Motor neuron (in vitro differentiated cells): ENCODE measurements around the gene RNF150. TPM values are rescaled to one million over a fixed set of nuclear protein-coding genes. Genes with fewer than 3 reads are reported as not detected.
"Not testable (repeated sequence)": the region's sequence is repeated elsewhere in the genome, so short reads cannot be mapped to it uniquely, and the experiment has no call there.

Experiments
- ATAC-seq, 8 experiments: fragments of 200-7000 bp; cut with Tn5 transposase; replicated peaks in 6 of 8; 2 replicates each; pipeline ENCODE4 v1.8.0; 2021; ENCODE audit warnings: mild to moderate bottlenecking in 8 of 8, moderate library complexity in 8 of 8
- H3K27ac ChIP-seq, 2 donors: fragments of 250-450 bp; sonication (Bioruptor Pico); 2 replicates each; pipeline ENCODE4 v1.9.0; 2021; ENCODE audit warnings: antibody characterized with exemption in 2 of 2, mild to moderate bottlenecking in 2 of 2, moderate library complexity in 1 of 2
- H3K4me1 ChIP-seq, 2 donors: fragments of 250-450 bp; sonication (Bioruptor Pico); replicated peaks in 1 of 2; 2 replicates each; pipeline ENCODE4 v1.6.1; 2021; ENCODE audit warnings: antibody characterized with exemption in 2 of 2, mild to moderate bottlenecking in 2 of 2, moderate library complexity in 1 of 2
- H3K4me3 ChIP-seq, 5 donors: fragments of 250-450 bp; sonication (Bioruptor Pico); 2 replicates each; pipeline ENCODE4 v1.9.0; 2021; ENCODE audit warnings: antibody characterized with exemption in 5 of 5, mild to moderate bottlenecking in 5 of 5, moderate library complexity in 4 of 5
- WGBS, 10 experiments: fragments of 450-650 bp; shearing (Covaris generic); methylation state at CpG; one replicate each; pipeline ENCODE4 v1.0.0; 2022; 5-methylcytosine and 5-hydroxymethylcytosine counted together
- in situ Hi-C, 9 experiments: fragments of 400-800 bp; cut with MboI; loops; one replicate each; pipeline ENCODE4 v1.15.0; 2021; ENCODE audit warnings: low sequenced_read_pairs in 9 of 9, low pct_unique_long_range_greater_than_20kb in 2 of 9; ENCODE audit not compliant: unreplicated experiment in 9 of 9
- total RNA-seq, 8 experiments: library from RNA; unstranded; fragments of 300-600 nt; gene quantifications; 2 replicates each; pipeline versions ENCODE4 v1.2.3 to v1.2.4, GENCODE V29; 2022

RNF150 gene
- total RNA-seq, 8 experiments from 2014 or later: 0.71 to 45.2 (median 20.0) TPM

GRCh38 chr4:140820520-140820919, 312.7 kb downstream of the RNF150 start:
- in situ Hi-C loops, ATAC-seq, H3K4me1 ChIP-seq, H3K4me3 ChIP-seq, H3K27ac ChIP-seq: not testable (repeated sequence)
- 43 to 100% (median 83%) methylated on average over 1 to 2 of the region's 3 CpGs; no CpG with 5 or more reads in 5 of the 10 experiments for WGBS, 10 experiments

GRCh38 chr4:140819610-140820009, 313.7 kb downstream of the RNF150 start:
- in situ Hi-C loops: no loop called here
- WGBS, 10 experiments: 0 to 100% (median 53%) methylated on average over 1 of the region's 1 CpG; no CpG with 5 or more reads in 2 of the 10 experiments
- ATAC-seq: peak in 3 of 8 experiments; percentile 48 to 84 (median 76)

GRCh38 chr4:140818433-140818832, 314.8 kb downstream of the RNF150 start:
- Histone ChIP-seq H3K4me1 (peaks cover 0 to 9% of the 10 kb centered on the region in 2 donors), H3K27ac (no peak overlapping the region), H3K4me3 (no peak overlapping the region)
- WGBS, 10 experiments: 40 to 100% (median 80%) methylated on average over 1 of the region's 1 CpG; no CpG with 5 or more reads in 4 of the 10 experiments
- in situ Hi-C loops: no loop called here
- no peak for ATAC-seq

More at GRCh38 chr4:140819610-140820009, 313.7 kb downstream of the RNF150 start:
- H3K4me1 ChIP-seq: peaks cover 0 to 9% of the 10 kb centered on the region in 2 donors
- H3K27ac ChIP-seq: peak overlapping the region in 1 of 2 donors; percentile 69
- no peak overlapping the region for H3K4me3 ChIP-seq

GRCh38 chr4:140816806-140817510, 316.3 kb downstream of the RNF150 start:
- Histone ChIP-seq H3K4me1 (peaks cover 0 to 9% of the 10 kb centered on the region in 2 donors), H3K27ac (no peak overlapping the region), H3K4me3 (no peak overlapping the region)
- in situ Hi-C loops: no loop called here
- no peak for ATAC-seq
- 0 to 100% (median 91%) methylated on average over 1 to 4 of the region's 5 CpGs; no CpG with 5 or more reads in 2 of the 10 experiments for WGBS, 10 experiments

- H3K27ac ChIP-seq: no peak overlapping the region
- H3K4me1 ChIP-seq: peaks cover 0 to 2% of the 10 kb centered on the region in 2 donors
- in situ Hi-C loops: no loop called here
- WGBS, 10 experiments: 42 to 89% (median 73%) methylated on average over 1 to 2 of the region's 2 CpGs; no CpG with 5 or more reads in 6 of the 10 experiments
- no peak for ATAC-seq
- H3K4me3 ChIP-seq: no peak overlapping the region
Measured at GRCh38 chr4:140813804-140814203, 319.5 kb downstream of the RNF150 start.

- Histone ChIP-seq H3K4me1 (no peaks in the 10 kb centered on the region), H3K4me3 (no peak overlapping the region), H3K27ac (no peak overlapping the region)
- ATAC-seq: no peak
- in situ Hi-C loops: no loop called here
- 0 to 100% (median 67%) methylated on average over 1 of the region's 1 CpG; no CpG with 5 or more reads in 1 of the 10 experiments for WGBS, 10 experiments
Measured at GRCh38 chr4:140812916-140813315, 320.4 kb downstream of the RNF150 start.

- no peaks in the 10 kb centered on the region for H3K4me1 ChIP-seq
- in situ Hi-C loops: no loop called here
- H3K4me3 ChIP-seq: no peak overlapping the region
- H3K27ac ChIP-seq: no peak overlapping the region
- peak in 1 of 8 experiments; percentile 41 for ATAC-seq
- 43 to 100% (median 74%) methylated on average over 1 to 3 of the region's 4 CpGs; no CpG with 5 or more reads in 4 of the 10 experiments for WGBS, 10 experiments
Measured at GRCh38 chr4:140811429-140811828, 321.8 kb downstream of the RNF150 start.

- H3K4me3 ChIP-seq, in situ Hi-C loops, H3K27ac ChIP-seq, ATAC-seq, H3K4me1 ChIP-seq: not testable (repeated sequence)
- WGBS, 10 experiments: 17 to 50% methylated on average over 1 of the region's 1 CpG; no CpG with 5 or more reads in 8 of the 10 experiments
Measured at GRCh38 chr4:140810591-140811169, 322.6 kb downstream of the RNF150 start.

Other genes with a start within 250 kb of the RNF150 start
- gene ZNF330, start 87.4 kb upstream of the RNF150 start, total RNA-seq: 10 to 100 TPM; 27.3 to 57.1 (median 36.6) TPM